OCI-LY7 (cell line): Measurements from ENCODE around the gene PRND. TPM values are rescaled to one million over a fixed set of nuclear protein-coding genes. Genes with fewer than 3 reads are reported as not detected.

Source experiments
- BruUV-seq: library from RNA; stranded (reverse); fragments of 400-500 nt; replicated peaks from 2 replicates; lab custom pipeline; 2021; lab: Mats Ljungman, UMichigan
- CTCF ChIA-PET: fragments of 300-600 bp; sonication (Branson Sonifier 250); formaldehyde crosslinking; loops from one replicate; lab custom pipeline; 2022; ENCODE audit warnings: antibody characterized with exemption; ENCODE audit not compliant: unreplicated experiment; lab: Charles Lee
- POLR2A ChIA-PET: fragments of 300-600 bp; sonication (Branson Sonifier 250); formaldehyde crosslinking; loops from one replicate; lab custom pipeline; 2022; ENCODE audit warnings: antibody characterized with exemption; lab: Charles Lee
- DNase-seq: peaks from one replicate; pipeline ENCODE4 v3.0.0-alpha.2; 2015; ENCODE audit warnings: low spot score
- H2AFZ ChIP-seq: fragments of 200-600 bp; sonication (generic), shearing (Covaris generic); 2 replicates; pipeline ENCODE4 v1.6.1; 2014; ENCODE audit warnings: mild to moderate bottlenecking, antibody characterized with exemption, low read length, moderate library complexity
- H3K27ac ChIP-seq: fragments of 200-600 bp; sonication (generic); 2 replicates; pipeline ENCODE4 v1.5.1; 2014; ENCODE audit warnings: mixed run types, low read depth, mild to moderate bottlenecking, moderate library complexity, low read length, inconsistent platforms; ENCODE audit not compliant: poor library complexity, severe bottlenecking
- H3K36me3 ChIP-seq: fragments of 200-600 bp; sonication (generic); 2 replicates; pipeline ENCODE4 v1.6.1; 2014; ENCODE audit warnings: mild to moderate bottlenecking, antibody characterized with exemption, low read length, moderate library complexity, mixed read lengths; ENCODE audit not compliant: insufficient read depth
- H3K4me1 ChIP-seq: fragments of 200-600 bp; sonication (generic); 2 replicates; pipeline ENCODE4 v1.5.1; 2014; ENCODE audit warnings: mild to moderate bottlenecking, low read length; ENCODE audit not compliant: insufficient read depth, poor library complexity, severe bottlenecking
- H3K4me2 ChIP-seq: fragments of 200-600 bp; sonication (generic); 2 replicates; pipeline ENCODE4 v1.6.1; 2014; ENCODE audit warnings: mild to moderate bottlenecking, low read length
- H3K4me3 ChIP-seq: fragments of 200-600 bp; sonication (generic); 2 replicates; pipeline ENCODE4 v1.5.1; 2014; ENCODE audit warnings: mild to moderate bottlenecking, low read depth, low read length; ENCODE audit not compliant: poor library complexity, severe bottlenecking
- H3K79me2 ChIP-seq: fragments of 200-600 bp; sonication (generic); 2 replicates; pipeline ENCODE4 v1.6.1; 2016; ENCODE audit warnings: low read depth, mild to moderate bottlenecking, low read length, moderate library complexity, mixed read lengths; ENCODE audit not compliant: insufficient read depth
- H3K9me2 ChIP-seq: fragments of 200-600 bp; sonication (generic); 2 replicates; pipeline ENCODE4 v1.6.1; 2016; ENCODE audit warnings: mild to moderate bottlenecking, low read length, mixed read lengths; ENCODE audit not compliant: insufficient read depth
- H3K9me3 ChIP-seq: fragments of 200-600 bp; sonication (generic); 2 replicates; pipeline ENCODE4 v1.6.1; 2014; ENCODE audit warnings: mild to moderate bottlenecking, mixed run types, low read length, mixed read lengths
- H4K20me1 ChIP-seq: fragments of 200-600 bp; sonication (generic); 2 replicates; pipeline ENCODE4 v1.6.1; 2014; ENCODE audit warnings: mild to moderate bottlenecking, antibody characterized with exemption, low read length, moderate library complexity, mixed read lengths; ENCODE audit not compliant: insufficient read depth
- EZH2phosphoT487 ChIP-seq: fragments of 200-600 bp; sonication (generic); IDR thresholded peaks from 2 replicates; pipeline ENCODE4 v1.6.1; 2018; ENCODE audit warnings: low read depth, borderline replicate concordance, mild to moderate bottlenecking, mixed run types, antibody characterized with exemption, low read length, moderate library complexity, mixed read lengths
- intact Hi-C: fragments of 100-400 bp; cut with micrococcal nuclease; formaldehyde crosslinking; loops from one replicate; pipeline ENCODE4 v1.10.0; 2022; ENCODE audit not compliant: unreplicated experiment
- total RNA-seq, 2 experiments: library from RNA; depleted of rRNA in 1 of 2; stranded (reverse); fragments of >200 nt in 1 of 2; shearing (Covaris generic) in 1 of 2; gene quantifications; 2 replicates each; pipeline ENCODE4 v1.2.3, GENCODE V29; 2014 to 2022
- TF ChIP-seq, protein P1 (sequence below): fragments of 200-600 bp; sonication (generic); conservative IDR thresholded peaks from 2 replicates; pipeline ENCODE4 v1.5.1; 2014; ENCODE audit warnings: mild to moderate bottlenecking, antibody characterized with exemption, low read length, moderate library complexity, mixed read lengths

The PRND gene
- total RNA-seq, 2 experiments from 2014 or later, result not detected

DNA sequence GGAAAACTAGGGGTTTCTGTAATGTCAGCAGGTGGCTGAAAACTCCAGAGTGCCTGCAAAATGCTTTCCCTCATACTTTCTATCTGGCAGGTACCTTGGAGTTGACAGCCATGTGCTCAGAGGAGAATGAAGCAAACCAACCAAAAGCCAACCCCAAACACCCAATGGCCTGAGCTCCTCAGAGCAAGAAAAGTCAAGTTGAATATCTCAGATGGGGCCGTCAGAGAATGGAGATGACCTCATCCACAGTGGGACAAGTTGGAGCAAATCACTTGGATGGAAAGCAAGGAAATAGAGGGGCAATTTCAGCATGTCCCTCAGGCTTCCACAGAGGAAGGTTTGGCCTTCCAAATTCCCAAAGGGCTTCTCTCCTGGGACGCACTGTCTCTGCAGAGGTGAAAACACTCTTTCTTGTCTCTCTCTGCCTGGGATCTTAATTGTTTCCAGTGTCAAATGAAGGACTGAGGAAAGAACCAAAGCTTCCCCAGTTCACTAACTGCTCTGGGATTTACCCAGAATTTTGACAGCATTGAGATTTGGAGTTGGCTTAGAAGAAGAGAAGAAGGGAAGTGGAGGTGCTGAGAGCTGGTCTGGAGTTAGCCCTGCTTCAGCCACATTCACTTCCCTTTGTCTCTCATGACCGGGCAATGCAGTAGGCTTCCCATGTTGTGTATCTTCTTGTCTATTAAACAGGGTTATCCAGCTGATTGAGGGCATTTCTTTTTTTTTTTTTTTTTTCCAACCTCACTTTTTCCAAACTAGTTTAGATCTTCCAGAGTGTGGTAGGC lies 42.2 kb downstream of the PRND start:
- H4K20me1 ChIP-seq, result no peaks in the 10 kb centered on the region
- H3K4me3 ChIP-seq, result no peak overlapping the region
- intact Hi-C loops, result no loop called here
- H2AFZ ChIP-seq, result no peak overlapping the region
- TF ChIP-seq, protein P1, sequence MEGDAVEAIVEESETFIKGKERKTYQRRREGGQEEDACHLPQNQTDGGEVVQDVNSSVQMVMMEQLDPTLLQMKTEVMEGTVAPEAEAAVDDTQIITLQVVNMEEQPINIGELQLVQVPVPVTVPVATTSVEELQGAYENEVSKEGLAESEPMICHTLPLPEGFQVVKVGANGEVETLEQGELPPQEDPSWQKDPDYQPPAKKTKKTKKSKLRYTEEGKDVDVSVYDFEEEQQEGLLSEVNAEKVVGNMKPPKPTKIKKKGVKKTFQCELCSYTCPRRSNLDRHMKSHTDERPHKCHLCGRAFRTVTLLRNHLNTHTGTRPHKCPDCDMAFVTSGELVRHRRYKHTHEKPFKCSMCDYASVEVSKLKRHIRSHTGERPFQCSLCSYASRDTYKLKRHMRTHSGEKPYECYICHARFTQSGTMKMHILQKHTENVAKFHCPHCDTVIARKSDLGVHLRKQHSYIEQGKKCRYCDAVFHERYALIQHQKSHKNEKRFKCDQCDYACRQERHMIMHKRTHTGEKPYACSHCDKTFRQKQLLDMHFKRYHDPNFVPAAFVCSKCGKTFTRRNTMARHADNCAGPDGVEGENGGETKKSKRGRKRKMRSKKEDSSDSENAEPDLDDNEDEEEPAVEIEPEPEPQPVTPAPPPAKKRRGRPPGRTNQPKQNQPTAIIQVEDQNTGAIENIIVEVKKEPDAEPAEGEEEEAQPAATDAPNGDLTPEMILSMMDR, result no peak
- no peak for TF ChIP-seq EZH2phosphoT487
- H3K4me1 ChIP-seq, result peaks cover 17% of the 10 kb centered on the region
- peak; percentile 13 for DNase-seq
- H3K27ac ChIP-seq, result no peak overlapping the region
- no peak overlapping the region for H3K4me2 ChIP-seq
- CTCF ChIA-PET, result interaction anchor here (0.7 kb wide), 1 partner anchor 21 kb away, joined by 3 read pairs; no protein-coding TSS in a partner anchor
- POLR2A ChIA-PET, result interaction anchor here (1.2 kb wide), 1 partner anchor 338 kb away, joined by 4 read pairs; no protein-coding TSS in a partner anchor
- no peaks in the 10 kb centered on the region for H3K9me3 ChIP-seq
- H3K36me3 ChIP-seq, result no peaks in the 10 kb centered on the region
- no peaks in the 10 kb centered on the region for H3K9me2 ChIP-seq
- BruUV-seq, result no TSS peak
- H3K79me2 ChIP-seq, result no peaks in the 10 kb centered on the region

DNA sequence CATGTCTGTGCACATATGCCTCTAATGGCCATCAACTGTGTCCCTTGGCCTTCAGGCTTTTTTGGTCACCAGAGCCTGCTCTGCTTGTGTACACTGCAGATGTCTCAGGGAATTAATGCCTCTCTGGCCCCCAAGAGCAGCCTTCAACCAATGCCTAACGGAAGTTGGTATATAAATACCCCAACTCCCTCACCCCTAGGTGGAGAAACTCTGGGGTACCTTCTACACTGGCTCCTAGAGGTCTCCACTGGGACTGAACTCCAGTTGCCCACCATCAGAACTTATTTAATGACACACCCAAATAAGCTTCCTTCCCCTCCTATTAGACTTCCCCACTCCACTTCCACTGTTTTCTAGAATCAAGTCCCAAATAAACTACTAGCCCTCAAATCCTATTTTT lies 43.1 kb downstream of the PRND start:
- no peaks in the 10 kb centered on the region for H3K79me2 ChIP-seq
- no peaks in the 10 kb centered on the region for H4K20me1 ChIP-seq
- H3K4me1 ChIP-seq, result peaks cover 8% of the 10 kb centered on the region
- no peaks in the 10 kb centered on the region for H3K9me2 ChIP-seq
- no peak overlapping the region for H3K27ac ChIP-seq
- H3K4me2 ChIP-seq, result no peak overlapping the region
- H3K36me3 ChIP-seq, result no peaks in the 10 kb centered on the region
- H3K9me3 ChIP-seq, result no peaks in the 10 kb centered on the region
- H2AFZ ChIP-seq, result no peak overlapping the region
- POLR2A ChIA-PET, result no interaction called here
- BruUV-seq, result no TSS peak
- DNase-seq, result no peak
- TF ChIP-seq EZH2phosphoT487, result no peak
- TF ChIP-seq, protein P1, result no peak
- CTCF ChIA-PET, result no interaction called here
- no peak overlapping the region for H3K4me3 ChIP-seq
- intact Hi-C loops, result no loop called here

- no peak overlapping the region for H3K4me3 ChIP-seq
- BruUV-seq, result no TSS peak
- H3K9me3 ChIP-seq, result peaks cover 4% of the 10 kb centered on the region; the same call in 1 of the 2 replicates
- intact Hi-C loops, result no loop called here
- ChIA-PET CTCF (no interaction called here), POLR2A (interaction anchor here (1.2 kb wide), 1 partner anchor 47 kb away, joined by 6 read pairs; no protein-coding TSS in a partner anchor)
- H4K20me1 ChIP-seq, result no peaks in the 10 kb centered on the region
- H3K36me3 ChIP-seq, result no peaks in the 10 kb centered on the region
- TF ChIP-seq EZH2phosphoT487, result no peak
- TF ChIP-seq, protein P1, result no peak
- H3K79me2 ChIP-seq, result no peaks in the 10 kb centered on the region
- H3K27ac ChIP-seq, result no peak overlapping the region
- peaks cover 6% of the 10 kb centered on the region for H3K4me1 ChIP-seq
- no peak overlapping the region for H3K4me2 ChIP-seq
- H3K9me2 ChIP-seq, result no peaks in the 10 kb centered on the region
- H2AFZ ChIP-seq, result no peak overlapping the region
- DNase-seq, result no peak
Measured at GRCh38 chr20:4765681-4766080, 44.0 kb downstream of the PRND start.
